ENCODE measurements around the gene FGD2. TPM values are rescaled to one million over a fixed set of nuclear protein-coding genes. Genes with fewer than 3 reads are reported as not detected.
A peak's percentile ranks its signal among the peaks of the same experiment; 100 is the strongest.

Gene FGD2
- polyA plus RNA-seq, 4 donors = 1.1 to 11.6 (median 7.3) TPM

DNA sequence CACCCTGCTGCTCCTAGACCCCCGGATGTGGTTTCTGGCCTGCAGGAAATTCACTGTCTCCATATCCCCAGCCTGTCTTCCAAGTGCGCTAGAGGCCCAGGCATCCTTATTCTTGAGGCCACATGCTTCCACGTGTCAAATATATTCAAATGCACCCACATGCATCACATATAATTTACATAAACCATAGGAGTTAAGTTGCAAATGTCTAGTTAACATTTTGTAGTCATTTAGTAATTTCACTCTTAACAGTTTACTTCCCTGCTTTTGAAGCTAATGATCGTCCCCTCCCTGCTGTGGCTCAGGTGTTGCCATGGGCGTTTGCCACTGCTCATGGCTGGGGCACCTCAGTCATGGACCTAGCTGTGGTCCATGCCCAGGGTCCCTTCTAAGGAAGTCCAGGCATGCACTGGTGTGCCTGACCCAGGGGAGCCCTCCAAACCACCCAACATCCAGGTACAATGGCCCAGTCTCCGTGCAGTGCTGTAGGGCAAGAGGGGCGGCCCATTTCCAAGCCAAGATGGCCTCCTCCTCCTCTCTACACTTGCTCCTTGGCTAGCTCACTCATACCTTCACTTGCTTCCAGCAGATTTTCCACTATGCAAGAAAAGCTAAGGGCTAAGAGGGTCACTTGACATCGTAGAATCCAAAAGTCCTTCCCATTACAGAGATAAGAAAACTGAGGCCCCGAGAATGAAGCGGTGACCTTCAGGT lies 42.4 kb downstream of the FGD2 start:
- H3K36me3 ChIP-seq (ENCODE audit: control insufficient read depth in 3 of 3, insufficient read depth in 2 of 3, low read depth in 1 of 3, low read length in 3 of 3) = no peaks in the 10 kb centered on the region
- DNase-seq = no peak
- no peaks in the 10 kb centered on the region for H3K27me3 ChIP-seq (ENCODE audit: control insufficient read depth in 3 of 3, insufficient read depth in 3 of 3, low read length in 3 of 3)
- H3K4me1 ChIP-seq (ENCODE audit: control insufficient read depth in 3 of 3, insufficient read depth in 2 of 3, low read depth in 1 of 3, low read length in 2 of 3) = peaks cover 0 to 20% (median 6%) of the 10 kb centered on the region in 3 donors
- H3K9me3 ChIP-seq (ENCODE audit: control insufficient read depth in 2 of 2, insufficient read depth in 1 of 2, low read depth in 1 of 2, low read length in 1 of 2) = peaks cover 0 to 3% of the 10 kb centered on the region in 2 donors
- no peak overlapping the region for H3K4me3 ChIP-seq (ENCODE audit: low read depth in 1 of 3, low read length in 3 of 3)
- WGBS, 3 donors = 81 to 83% (median 82%) methylated on average over 10 of the region's 10 CpGs
- peak overlapping the region in 1 of 3 donors; percentile 66 for H3K27ac ChIP-seq (ENCODE audit: low read depth in 1 of 3, low read length in 2 of 3)
- no peak for FAIRE-seq

DNA sequence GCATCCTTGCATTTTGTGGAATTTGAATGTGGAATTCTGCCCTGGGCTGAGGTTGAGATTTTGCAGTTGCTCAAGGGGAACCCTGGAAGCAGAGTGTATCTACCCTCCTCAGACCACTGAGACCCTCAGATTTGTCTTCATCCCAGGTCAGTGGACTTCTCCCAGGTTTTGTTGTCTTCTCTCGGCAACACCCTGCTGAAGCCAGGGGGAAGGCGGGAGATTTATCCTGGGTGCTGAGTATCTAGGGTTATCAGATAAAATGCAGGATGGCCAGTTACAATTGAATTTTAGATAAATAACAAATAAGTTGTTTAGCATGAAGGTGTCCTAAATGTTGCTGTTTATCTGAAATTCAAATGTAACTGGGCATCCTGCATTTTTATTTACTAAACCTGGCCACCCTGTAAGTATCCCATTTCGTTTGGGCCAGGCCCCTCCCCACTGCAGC lies 43.0 kb downstream of the FGD2 start:
- H3K9me3 ChIP-seq (ENCODE audit: control insufficient read depth in 2 of 2, insufficient read depth in 1 of 2, low read depth in 1 of 2, low read length in 1 of 2) = peaks cover 0 to 3% of the 10 kb centered on the region in 2 donors
- H3K36me3 ChIP-seq (ENCODE audit: control insufficient read depth in 3 of 3, insufficient read depth in 2 of 3, low read depth in 1 of 3, low read length in 3 of 3) = no peaks in the 10 kb centered on the region
- H3K27ac ChIP-seq (ENCODE audit: low read depth in 1 of 3, low read length in 2 of 3) = peak overlapping the region in 1 of 3 donors; percentile 89
- FAIRE-seq = no peak
- no peak overlapping the region for H3K4me3 ChIP-seq (ENCODE audit: low read depth in 1 of 3, low read length in 3 of 3)
- peaks cover 0 to 20% (median 6%) of the 10 kb centered on the region in 3 donors for H3K4me1 ChIP-seq (ENCODE audit: control insufficient read depth in 3 of 3, insufficient read depth in 2 of 3, low read depth in 1 of 3, low read length in 2 of 3)
- WGBS, 3 donors = 57 to 70% (median 61%) methylated on average over 3 of the region's 3 CpGs
- H3K27me3 ChIP-seq (ENCODE audit: control insufficient read depth in 3 of 3, insufficient read depth in 3 of 3, low read length in 3 of 3) = no peaks in the 10 kb centered on the region
- no peak for DNase-seq

DNA sequence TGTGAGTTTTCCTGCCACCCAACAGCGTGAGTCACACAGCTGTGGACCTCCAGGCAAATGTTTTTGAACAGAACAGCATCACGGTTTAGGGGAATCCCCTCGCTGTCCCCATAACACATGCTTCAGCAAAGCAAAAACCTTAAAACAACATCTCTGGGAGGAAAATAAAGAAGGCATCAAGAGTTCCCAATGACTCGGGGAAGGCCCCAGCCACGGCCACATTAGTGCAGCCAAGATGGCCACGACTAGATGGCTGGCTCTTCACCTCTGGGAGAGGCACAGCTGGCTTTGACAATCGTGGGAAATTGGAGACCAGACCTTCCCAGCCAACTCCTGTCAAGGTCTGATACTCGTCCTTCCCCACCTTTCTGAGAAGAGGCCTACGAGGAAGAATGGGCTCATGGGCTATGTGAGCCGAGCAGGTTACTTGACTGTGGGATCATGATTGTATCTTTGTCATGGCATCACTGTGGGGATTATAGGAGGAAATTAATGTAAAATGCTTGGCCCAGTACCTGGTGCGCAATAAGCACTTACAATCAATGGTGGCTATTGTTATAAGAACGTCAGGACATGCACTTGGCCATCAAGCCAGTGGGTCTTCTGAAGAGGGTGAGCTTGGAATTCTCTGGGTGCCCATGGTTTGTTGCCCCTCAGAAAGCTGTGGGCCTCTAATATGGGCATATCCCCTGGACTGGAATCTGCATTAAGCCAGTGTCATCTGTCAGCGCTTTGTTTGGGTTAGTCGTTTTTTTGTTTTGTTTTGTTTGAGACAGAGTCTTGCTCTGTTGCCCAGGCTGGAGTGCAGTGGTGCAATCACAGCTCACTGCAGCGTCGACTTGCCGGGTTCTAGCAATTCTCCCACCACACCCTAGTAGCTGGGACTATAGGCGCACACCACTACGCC lies 43.6 kb downstream of the FGD2 start:
- Histone ChIP-seq H3K4me3 (ENCODE audit: low read depth in 1 of 3, low read length in 3 of 3) (no peak overlapping the region), H3K9me3 (ENCODE audit: control insufficient read depth in 2 of 2, insufficient read depth in 1 of 2, low read depth in 1 of 2, low read length in 1 of 2) (peaks cover 0 to 3% of the 10 kb centered on the region in 2 donors), H3K27ac (ENCODE audit: low read depth in 1 of 3, low read length in 2 of 3) (peak overlapping the region in 1 of 3 donors; percentile 89), H3K4me1 (ENCODE audit: control insufficient read depth in 3 of 3, insufficient read depth in 2 of 3, low read depth in 1 of 3, low read length in 2 of 3) (peaks cover 0 to 20% (median 6%) of the 10 kb centered on the region in 3 donors), H3K27me3 (ENCODE audit: control insufficient read depth in 3 of 3, insufficient read depth in 3 of 3, low read length in 3 of 3) (no peaks in the 10 kb centered on the region), H3K36me3 (ENCODE audit: control insufficient read depth in 3 of 3, insufficient read depth in 2 of 3, low read depth in 1 of 3, low read length in 3 of 3) (no peaks in the 10 kb centered on the region)
- peak in 1 of 2 donors; percentile 24 for DNase-seq
- 61 to 77% (median 69%) methylated on average over 19 of the region's 19 CpGs for WGBS, 3 donors
- FAIRE-seq = no peak

DNA sequence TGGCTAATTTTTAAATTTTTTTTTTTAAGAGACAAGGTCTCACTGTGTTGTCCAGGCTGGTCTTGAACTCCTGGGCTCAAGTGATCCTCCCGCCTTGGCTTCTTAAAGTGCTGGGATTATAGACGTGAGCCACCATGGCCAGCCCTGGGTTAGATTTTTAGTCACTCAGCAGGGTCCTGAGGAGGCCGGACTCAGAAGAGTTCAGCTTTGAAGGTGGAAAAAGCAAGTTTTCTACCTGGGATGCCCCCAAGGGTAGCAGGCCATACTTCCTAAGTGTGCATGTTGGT lies 44.2 kb downstream of the FGD2 start:
- 79 to 89% (median 88%) methylated on average over 3 of the region's 3 CpGs for WGBS, 3 donors
- Histone ChIP-seq H3K4me3 (ENCODE audit: low read depth in 1 of 3, low read length in 3 of 3) (no peak overlapping the region), H3K27ac (ENCODE audit: low read depth in 1 of 3, low read length in 2 of 3) (peak overlapping the region in 1 of 3 donors; percentile 89), H3K9me3 (ENCODE audit: control insufficient read depth in 2 of 2, insufficient read depth in 1 of 2, low read depth in 1 of 2, low read length in 1 of 2) (peaks cover 0 to 3% of the 10 kb centered on the region in 2 donors), H3K27me3 (ENCODE audit: control insufficient read depth in 3 of 3, insufficient read depth in 3 of 3, low read length in 3 of 3) (no peaks in the 10 kb centered on the region), H3K36me3 (ENCODE audit: control insufficient read depth in 3 of 3, insufficient read depth in 2 of 3, low read depth in 1 of 3, low read length in 3 of 3) (no peaks in the 10 kb centered on the region), H3K4me1 (ENCODE audit: control insufficient read depth in 3 of 3, insufficient read depth in 2 of 3, low read depth in 1 of 3, low read length in 2 of 3) (peaks cover 0 to 20% (median 6%) of the 10 kb centered on the region in 3 donors)
- no peak for DNase-seq
- FAIRE-seq = no peak

DNA sequence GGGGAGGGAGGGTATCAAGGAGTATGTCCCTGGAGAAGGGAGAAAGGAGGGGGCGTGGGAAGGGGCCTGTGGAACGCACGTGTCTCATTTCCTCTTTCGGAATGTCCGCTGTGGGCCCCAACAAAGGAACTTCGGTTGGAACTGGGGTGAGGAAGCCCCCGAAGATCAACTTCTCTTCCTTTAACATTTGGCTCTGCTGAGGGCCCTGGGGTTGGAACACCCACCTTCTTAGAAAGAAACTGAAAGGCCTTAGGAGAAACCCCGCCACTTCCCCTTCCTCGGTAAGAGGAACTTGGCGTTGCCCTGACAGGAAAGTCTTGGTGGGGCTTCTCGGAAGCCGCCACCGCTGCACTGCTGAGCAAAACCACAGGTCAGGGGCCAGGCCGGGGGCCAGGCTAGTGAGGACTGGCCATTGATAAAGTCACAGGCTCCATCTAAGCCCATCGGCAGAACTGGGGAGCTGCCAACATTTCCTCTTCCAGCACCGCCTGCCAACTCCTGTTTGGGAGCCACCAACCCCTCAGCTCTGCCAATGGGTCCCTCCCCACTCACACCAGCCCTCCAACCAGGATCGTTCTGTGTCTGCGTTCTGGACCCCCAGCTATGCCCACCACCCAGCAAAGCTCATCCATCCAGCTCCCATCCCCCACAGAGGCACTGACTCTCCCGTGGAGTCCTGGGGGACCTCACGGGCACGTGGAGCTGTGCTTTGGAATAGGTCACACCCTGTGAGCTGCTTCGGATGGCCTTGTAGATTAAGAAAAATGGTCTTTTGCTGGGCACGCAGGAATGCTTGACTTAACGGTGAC lies 44.8 kb downstream of the FGD2 start:
- FAIRE-seq (no peak), DNase-seq (peak in 1 of 2 donors; percentile 54)
- Histone ChIP-seq H3K4me1 (ENCODE audit: control insufficient read depth in 3 of 3, insufficient read depth in 2 of 3, low read depth in 1 of 3, low read length in 2 of 3) (peaks cover 0 to 20% (median 6%) of the 10 kb centered on the region in 3 donors), H3K9me3 (ENCODE audit: control insufficient read depth in 2 of 2, insufficient read depth in 1 of 2, low read depth in 1 of 2, low read length in 1 of 2) (peaks cover 0 to 3% of the 10 kb centered on the region in 2 donors), H3K36me3 (ENCODE audit: control insufficient read depth in 3 of 3, insufficient read depth in 2 of 3, low read depth in 1 of 3, low read length in 3 of 3) (no peaks in the 10 kb centered on the region), H3K27ac (ENCODE audit: low read depth in 1 of 3, low read length in 2 of 3) (peak overlapping the region in 2 of 3 donors; percentile 34 to 89), H3K4me3 (ENCODE audit: low read depth in 1 of 3, low read length in 3 of 3) (no peak overlapping the region), H3K27me3 (ENCODE audit: control insufficient read depth in 3 of 3, insufficient read depth in 3 of 3, low read length in 3 of 3) (no peaks in the 10 kb centered on the region)
- WGBS, 3 donors = 51 to 67% (median 57%) methylated on average over 24 of the region's 24 CpGs

DNA sequence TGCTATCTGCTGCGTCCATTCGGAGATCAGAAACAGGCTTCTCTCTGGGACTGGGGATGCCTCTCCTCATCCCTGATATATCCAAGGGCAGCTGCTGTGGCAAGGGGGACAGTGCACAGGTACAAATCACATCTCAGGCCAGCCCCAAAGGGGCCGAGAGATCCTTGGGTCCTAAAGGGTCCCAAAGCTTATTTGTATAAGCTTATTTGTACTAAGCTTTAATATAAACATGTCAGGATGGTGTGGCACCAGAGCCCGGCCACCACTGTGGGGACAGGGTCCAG lies 45.3 kb downstream of the FGD2 start:
- Histone ChIP-seq H3K36me3 (ENCODE audit: control insufficient read depth in 3 of 3, insufficient read depth in 2 of 3, low read depth in 1 of 3, low read length in 3 of 3) (no peaks in the 10 kb centered on the region), H3K27me3 (ENCODE audit: control insufficient read depth in 3 of 3, insufficient read depth in 3 of 3, low read length in 3 of 3) (no peaks in the 10 kb centered on the region), H3K4me3 (ENCODE audit: low read depth in 1 of 3, low read length in 3 of 3) (no peak overlapping the region), H3K27ac (ENCODE audit: low read depth in 1 of 3, low read length in 2 of 3) (peak overlapping the region in 2 of 3 donors; percentile 34 to 56), H3K4me1 (ENCODE audit: control insufficient read depth in 3 of 3, insufficient read depth in 2 of 3, low read depth in 1 of 3, low read length in 2 of 3) (peaks cover 0 to 20% (median 6%) of the 10 kb centered on the region in 3 donors), H3K9me3 (ENCODE audit: control insufficient read depth in 2 of 2, insufficient read depth in 1 of 2, low read depth in 1 of 2, low read length in 1 of 2) (peaks cover 0 to 3% of the 10 kb centered on the region in 2 donors)
- 61 to 73% (median 67%) methylated on average over 4 of the region's 4 CpGs for WGBS, 3 donors
- DNase-seq = no peak
- no peak for FAIRE-seq

DNA sequence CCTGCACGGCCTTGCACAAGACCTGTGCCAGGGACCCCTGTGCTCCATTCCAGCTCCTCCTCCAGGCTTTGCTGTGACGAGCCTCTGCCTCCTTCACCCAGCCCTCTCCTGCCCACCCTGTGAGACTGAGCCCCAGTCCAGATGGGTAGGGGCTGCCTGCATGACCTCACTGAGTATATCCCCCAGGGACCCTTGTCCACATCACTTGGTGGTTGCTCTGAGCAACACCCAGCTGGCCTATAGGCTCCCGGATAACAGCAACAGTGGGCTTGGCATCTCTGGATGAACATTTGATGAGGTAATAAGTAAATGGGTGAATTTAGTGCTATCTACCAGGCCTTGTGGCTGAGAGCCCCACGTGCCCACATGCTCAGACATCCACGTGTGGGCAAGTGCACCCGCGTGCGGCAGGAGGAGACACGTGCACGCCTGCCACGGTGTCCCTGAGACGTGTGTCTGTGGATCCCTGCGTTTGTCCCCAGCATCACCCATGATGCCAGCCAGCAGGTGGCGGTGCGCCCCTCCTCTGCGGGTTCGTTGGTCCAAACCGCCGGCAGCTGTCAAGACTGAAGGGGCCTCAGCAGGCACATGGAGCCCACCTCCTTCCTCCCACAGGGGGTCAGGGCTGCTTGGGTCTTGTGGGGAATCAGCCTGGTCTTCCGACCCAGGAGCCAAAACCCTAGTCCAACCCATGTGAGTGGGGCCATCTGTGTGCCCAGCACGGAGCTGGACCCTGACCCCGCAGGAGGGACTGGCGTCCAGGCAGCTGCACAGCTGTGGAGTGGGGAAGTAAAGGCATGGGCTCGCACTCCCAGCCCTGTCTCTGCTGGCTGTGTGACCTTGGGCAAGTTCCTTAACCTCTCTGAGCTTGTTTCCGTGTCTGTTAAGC lies 45.9 kb downstream of the FGD2 start:
- FAIRE-seq = no peak
- H3K27me3 ChIP-seq (ENCODE audit: control insufficient read depth in 3 of 3, insufficient read depth in 3 of 3, low read length in 3 of 3) = no peaks in the 10 kb centered on the region

More for the DNA sequence above, 45.9 kb downstream of the FGD2 start:
- Histone ChIP-seq H3K9me3 (ENCODE audit: control insufficient read depth in 2 of 2, insufficient read depth in 1 of 2, low read depth in 1 of 2, low read length in 1 of 2) (no peaks in the 10 kb centered on the region), H3K4me1 (ENCODE audit: control insufficient read depth in 3 of 3, insufficient read depth in 2 of 3, low read depth in 1 of 3, low read length in 2 of 3) (peaks cover 0 to 20% (median 6%) of the 10 kb centered on the region in 3 donors), H3K4me3 (ENCODE audit: low read depth in 1 of 3, low read length in 3 of 3) (no peak overlapping the region), H3K27ac (ENCODE audit: low read depth in 1 of 3, low read length in 2 of 3) (peak overlapping the region in 2 of 3 donors; percentile 56 to 68), H3K36me3 (ENCODE audit: control insufficient read depth in 3 of 3, insufficient read depth in 2 of 3, low read depth in 1 of 3, low read length in 3 of 3) (no peaks in the 10 kb centered on the region)
- peak; percentile 86 to 94 for DNase-seq
- 10 to 19% (median 11%) methylated on average over 25 of the region's 25 CpGs for WGBS, 3 donors
